ENCODE data around the gene PNLIPRP2. TPM values are rescaled to one million over a fixed set of nuclear protein-coding genes. Genes with fewer than 3 reads are reported as not detected.

Gene PNLIPRP2
- total and polyA plus RNA-seq, 2 of the 8 experiments (the other 6 are each of a cell fraction or from before 2014, with no cell fraction given), result 0.11 TPM; not detected in 1

DNA sequence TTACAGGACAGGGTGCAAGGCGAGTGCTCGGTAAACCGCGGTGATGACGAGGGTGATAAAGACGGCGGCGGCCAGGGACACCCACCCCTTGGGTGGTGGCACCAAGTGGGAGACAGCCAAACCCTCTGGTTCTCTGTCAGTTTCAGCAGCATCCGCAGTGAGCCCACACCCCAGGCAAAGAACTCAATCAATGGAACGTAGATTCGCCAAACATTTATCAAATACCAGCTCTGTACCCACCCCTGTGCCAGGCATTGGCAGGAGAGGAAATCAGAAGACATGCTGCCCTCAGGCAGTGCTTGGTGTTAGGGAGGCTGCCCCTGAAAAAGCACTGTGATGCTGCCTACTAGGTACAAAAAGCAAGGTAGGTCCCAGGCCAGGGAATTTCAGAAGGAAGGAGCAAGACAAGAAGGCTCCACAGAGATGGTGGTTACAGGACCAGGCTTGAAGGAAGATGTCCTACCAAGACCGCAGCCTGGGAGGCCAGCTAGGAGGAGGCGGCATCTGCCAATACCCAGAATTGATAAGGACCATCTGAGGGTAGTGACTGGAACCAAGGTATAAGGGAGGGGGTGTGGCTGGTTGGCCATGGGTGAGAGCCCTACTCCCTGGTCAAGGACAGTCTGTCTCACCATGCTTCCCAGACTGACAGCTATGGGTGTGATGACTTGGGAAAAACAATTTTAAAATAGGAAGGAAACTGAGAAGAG lies 10.2 kb upstream of the PNLIPRP2 start:
- FAIRE-seq, result no peak
- no peaks in the 10 kb centered on the region for H3K36me3 ChIP-seq (ENCODE audit: control insufficient read depth in 2 of 4, insufficient read depth in 4 of 4, low read length in 3 of 4)
- no peaks in the 10 kb centered on the region for H3K79me2 ChIP-seq (ENCODE audit: control insufficient read depth in 1 of 2, insufficient read depth in 2 of 2, low read length in 2 of 2)
- H3K4me3 ChIP-seq (ENCODE audit: extremely low read depth in 1 of 4, insufficient read depth in 2 of 4, low read depth in 3 of 4, low read length in 4 of 4), result no peak overlapping the region
- no peak overlapping the region for H3K4ac ChIP-seq (replicated peaks; ENCODE audit: insufficient read length, low read depth, low read length)
- no peaks in the 10 kb centered on the region for H4K20me1 ChIP-seq (replicated peaks in 1 of 2; ENCODE audit: control insufficient read depth in 1 of 2, insufficient read depth in 2 of 2, low read length in 2 of 2)
- 95% methylated on average over 13 of the region's 13 CpGs; no CpG with 5 or more reads in 1 of the 2 experiments for WGBS, 2 experiments (ENCODE audit: extremely low coverage in 1 of 2, insufficient coverage in 1 of 2, insufficient read length in 1 of 2, insufficient replicate concordance in 2 of 2, low coverage in 1 of 2, low lambda C conversion rate in 2 of 2, missing lambda C conversion rate in 1 of 2)
- H3K23me2 ChIP-seq (ENCODE audit: low read depth, low read length), result no peaks in the 10 kb centered on the region; the same call in 1 of the 2 replicates
- H3K14ac ChIP-seq (ENCODE audit: insufficient read length), result no peak overlapping the region
- DNase-seq (ENCODE audit: low read depth in 1 of 2, low spot score in 2 of 2), result no peak
- no peak overlapping the region for H3K18ac ChIP-seq (ENCODE audit: extremely low read depth, low read length)
- peaks cover 3 to 4% of the 10 kb centered on the region in 2 experiments; a peak in 2 of 4 replicates for H3K9me3 ChIP-seq (ENCODE audit: insufficient read depth in 2 of 2, low read depth in 1 of 2, low read length in 1 of 2)
- no peak overlapping the region for H3K56ac ChIP-seq (replicated peaks; ENCODE audit: insufficient read length, low read depth, low read length)
- no peak overlapping the region for H3K4me2 ChIP-seq (ENCODE audit: insufficient read depth in 1 of 2, low read depth in 2 of 2, low read length in 2 of 2)
- peaks cover 0 to 12% (median 10%) of the 10 kb centered on the region in 4 experiments; a peak in 5 of 7 replicates for H3K27me3 ChIP-seq (replicated peaks in 1 of 4; ENCODE audit: control insufficient read depth in 3 of 4, extremely low read depth in 1 of 4, insufficient read depth in 3 of 4, low read length in 3 of 4)
- no peak overlapping the region for H3K27ac ChIP-seq (ENCODE audit: low read depth, low read length)
- H2BK12ac ChIP-seq (ENCODE audit: low read depth, low read length), result no peak overlapping the region
- no peak overlapping the region for H2BK15ac ChIP-seq (ENCODE audit: low read length)
- H3K79me1 ChIP-seq (ENCODE audit: low read depth, low read length), result no peaks in the 10 kb centered on the region
- no peak overlapping the region for H3K9ac ChIP-seq (replicated peaks in 1 of 4; ENCODE audit: extremely low read depth in 1 of 4, low read depth in 3 of 4, low read length in 3 of 4)
- TF ChIP-seq NRF1 (IDR thresholded peaks at IDR 0.05; ENCODE audit: low read depth, low read length), result no peak
- no peak for TF ChIP-seq KDM1A (IDR thresholded peaks at IDR 0.05; ENCODE audit: borderline replicate concordance, low read length)
- no peak for TF ChIP-seq RBBP5 (IDR thresholded peaks at IDR 0.05; ENCODE audit: borderline replicate concordance, low read depth, low read length)
- TF ChIP-seq EGR1 (IDR thresholded peaks at IDR 0.05; ENCODE audit: borderline replicate concordance, low read depth, low read length), result no peak
- TF ChIP-seq PHF8 (conservative IDR thresholded peaks at IDR 0.05; ENCODE audit: low read depth, low read length), result no peak
- TF ChIP-seq, protein P1, sequence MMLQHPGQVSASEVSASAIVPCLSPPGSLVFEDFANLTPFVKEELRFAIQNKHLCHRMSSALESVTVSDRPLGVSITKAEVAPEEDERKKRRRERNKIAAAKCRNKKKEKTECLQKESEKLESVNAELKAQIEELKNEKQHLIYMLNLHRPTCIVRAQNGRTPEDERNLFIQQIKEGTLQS (IDR thresholded peaks at IDR 0.05; ENCODE audit: insufficient read depth, low read depth, low read length), result no peak
- no peak for TF ChIP-seq HDAC6 (IDR thresholded peaks at IDR 0.05; ENCODE audit: low read depth, low read length)
- H2BK5ac ChIP-seq (ENCODE audit: low read depth, low read length), result no peak overlapping the region
- H4K8ac ChIP-seq (ENCODE audit: extremely low read depth, insufficient read depth, low read length), result no peak overlapping the region
- no peak overlapping the region for H2AK5ac ChIP-seq (ENCODE audit: low read depth, low read length)
- H2BK120ac ChIP-seq (replicated peaks; ENCODE audit: low read depth, low read length), result no peak overlapping the region
- H3K23ac ChIP-seq (ENCODE audit: insufficient read length), result no peak overlapping the region
- POLR2A ChIA-PET (ENCODE audit: partially characterized antibody), result no interaction called here
- peaks cover 0 to 9% (median 3%) of the 10 kb centered on the region in 4 experiments; a peak in 4 of 7 replicates for H3K4me1 ChIP-seq (replicated peaks in 1 of 4; ENCODE audit: control insufficient read depth in 3 of 4, insufficient read depth in 4 of 4, low read length in 3 of 4)
- no peak overlapping the region for H2AFZ ChIP-seq (ENCODE audit: low read length)
- H2BK20ac ChIP-seq (ENCODE audit: low read length), result no peak overlapping the region
- H4K91ac ChIP-seq (replicated peaks; ENCODE audit: insufficient read length, low read length), result no peak overlapping the region
- H4K5ac ChIP-seq (ENCODE audit: insufficient read length, low read depth, low read length), result no peak overlapping the region
- CTCF ChIA-PET (ENCODE audit: partially characterized antibody), result interaction anchor here (0.8 to 1.1 kb wide), 5 partner anchors 16 to 178 kb away, joined by 3 to 4 read pairs (median 3); no protein-coding TSS in a partner anchor
